ENCODE data around the gene MGAT5B. TPM values are rescaled to one million over a fixed set of nuclear protein-coding genes. Genes with fewer than 3 reads are reported as not detected.

MGAT5B gene
- total RNA-seq, 1 donor from 2014 or later, result 4.8 TPM

Other genes with a start within 250 kb of the MGAT5B start
- 1.1 and 3.2 TPM in 2 replicates for gene ST6GALNAC1, start 224.6 kb upstream of the MGAT5B start, total RNA-seq
- 4.2 and 4.4 TPM in 2 replicates for gene MXRA7, start 157.4 kb upstream of the MGAT5B start, total RNA-seq
- gene JMJD6, start 141.8 kb upstream of the MGAT5B start, total RNA-seq, result 69.6 and 73.4 TPM in 2 replicates
- gene METTL23, start 141.6 kb upstream of the MGAT5B start, total RNA-seq, result 39.5 and 47.3 TPM in 2 replicates
- 401 and 414 TPM in 2 replicates for gene SRSF2, start 131.1 kb upstream of the MGAT5B start, total RNA-seq
- 24.6 and 25.1 TPM in 2 replicates for gene MFSD11, start 130.3 kb upstream of the MGAT5B start, total RNA-seq